ENCODE data around the gene VRK3.

DNA sequence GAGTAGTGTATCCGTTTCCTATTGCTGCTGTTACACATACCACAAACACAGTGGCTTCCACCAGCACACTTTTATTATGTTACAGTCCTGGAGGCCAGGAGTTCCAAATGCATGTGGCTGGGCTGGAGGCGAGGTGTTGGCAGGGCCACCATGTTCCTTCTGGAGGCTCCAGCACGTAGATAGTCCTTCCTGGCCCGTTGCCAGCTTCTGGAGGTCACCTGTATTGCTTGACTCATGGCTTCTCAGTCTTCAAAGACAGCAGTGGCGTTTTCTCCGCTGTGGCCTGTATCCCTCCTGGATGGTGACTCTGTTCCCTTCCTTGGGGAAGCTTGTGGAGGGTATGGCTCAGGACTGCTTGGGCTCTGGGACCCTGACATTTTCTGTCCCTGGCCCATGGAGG, 15.8 kb upstream of the VRK3 start:
- no peak for TF ChIP-seq EZH2 (IDR thresholded peaks at IDR 0.05; ENCODE audit: borderline replicate concordance, low read depth, low read length, severe bottlenecking)
- TF ChIP-seq, protein P1, sequence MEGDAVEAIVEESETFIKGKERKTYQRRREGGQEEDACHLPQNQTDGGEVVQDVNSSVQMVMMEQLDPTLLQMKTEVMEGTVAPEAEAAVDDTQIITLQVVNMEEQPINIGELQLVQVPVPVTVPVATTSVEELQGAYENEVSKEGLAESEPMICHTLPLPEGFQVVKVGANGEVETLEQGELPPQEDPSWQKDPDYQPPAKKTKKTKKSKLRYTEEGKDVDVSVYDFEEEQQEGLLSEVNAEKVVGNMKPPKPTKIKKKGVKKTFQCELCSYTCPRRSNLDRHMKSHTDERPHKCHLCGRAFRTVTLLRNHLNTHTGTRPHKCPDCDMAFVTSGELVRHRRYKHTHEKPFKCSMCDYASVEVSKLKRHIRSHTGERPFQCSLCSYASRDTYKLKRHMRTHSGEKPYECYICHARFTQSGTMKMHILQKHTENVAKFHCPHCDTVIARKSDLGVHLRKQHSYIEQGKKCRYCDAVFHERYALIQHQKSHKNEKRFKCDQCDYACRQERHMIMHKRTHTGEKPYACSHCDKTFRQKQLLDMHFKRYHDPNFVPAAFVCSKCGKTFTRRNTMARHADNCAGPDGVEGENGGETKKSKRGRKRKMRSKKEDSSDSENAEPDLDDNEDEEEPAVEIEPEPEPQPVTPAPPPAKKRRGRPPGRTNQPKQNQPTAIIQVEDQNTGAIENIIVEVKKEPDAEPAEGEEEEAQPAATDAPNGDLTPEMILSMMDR (IDR thresholded peaks at IDR 0.05; ENCODE audit: borderline replicate concordance, extremely low read depth, low read length, poor library complexity, severe bottlenecking) = no peak
